PFSK-1 (cell line): ENCODE results near the gene FBXW11.

Source experiments
- FOXP2 ChIP-seq: optimal IDR thresholded peaks from 2 replicates; pipeline ENCODE3; 2011; ENCODE audit warnings: borderline replicate concordance, control low read depth, inconsistent platforms; ENCODE audit not compliant: insufficient read depth; ENCODE audit errors: extremely low read length, extremely low read depth
- POLR2AphosphoS5 ChIP-seq: IDR thresholded peaks from 2 replicates; pipeline ENCODE4 v1.6.1; 2012; ENCODE audit warnings: low read depth, mild to moderate bottlenecking, control low read depth, low read length, moderate library complexity
- SIN3A ChIP-seq: IDR thresholded peaks from 2 replicates; pipeline ENCODE4 v1.6.1; 2012; ENCODE audit warnings: mild to moderate bottlenecking, low read length, moderate library complexity, borderline replicate concordance; ENCODE audit not compliant: insufficient read depth
- TAF1 ChIP-seq: IDR thresholded peaks from 2 replicates; pipeline ENCODE4 v1.6.1; 2012; ENCODE audit warnings: low read length, control low read depth, borderline replicate concordance; ENCODE audit not compliant: insufficient read depth
- TF ChIP-seq, protein P1 (sequence below), 2 experiments: IDR thresholded peaks; 2 replicates each; pipeline versions ENCODE4 v1.6.1 to v1.8.0; 2011 to 2012; ENCODE audit warnings: low read depth in 2 of 2, low read length in 2 of 2, control low read depth in 1 of 2, inconsistent platforms in 1 of 2, mild to moderate bottlenecking in 1 of 2, moderate library complexity in 1 of 2; ENCODE audit not compliant: insufficient read depth in 1 of 2

GRCh38 chr5:171840711-171841522 is 165.5 kb downstream of the FBXW11 start:
- TF ChIP-seq POLR2AphosphoS5: no peak
- TF ChIP-seq, protein P1, sequence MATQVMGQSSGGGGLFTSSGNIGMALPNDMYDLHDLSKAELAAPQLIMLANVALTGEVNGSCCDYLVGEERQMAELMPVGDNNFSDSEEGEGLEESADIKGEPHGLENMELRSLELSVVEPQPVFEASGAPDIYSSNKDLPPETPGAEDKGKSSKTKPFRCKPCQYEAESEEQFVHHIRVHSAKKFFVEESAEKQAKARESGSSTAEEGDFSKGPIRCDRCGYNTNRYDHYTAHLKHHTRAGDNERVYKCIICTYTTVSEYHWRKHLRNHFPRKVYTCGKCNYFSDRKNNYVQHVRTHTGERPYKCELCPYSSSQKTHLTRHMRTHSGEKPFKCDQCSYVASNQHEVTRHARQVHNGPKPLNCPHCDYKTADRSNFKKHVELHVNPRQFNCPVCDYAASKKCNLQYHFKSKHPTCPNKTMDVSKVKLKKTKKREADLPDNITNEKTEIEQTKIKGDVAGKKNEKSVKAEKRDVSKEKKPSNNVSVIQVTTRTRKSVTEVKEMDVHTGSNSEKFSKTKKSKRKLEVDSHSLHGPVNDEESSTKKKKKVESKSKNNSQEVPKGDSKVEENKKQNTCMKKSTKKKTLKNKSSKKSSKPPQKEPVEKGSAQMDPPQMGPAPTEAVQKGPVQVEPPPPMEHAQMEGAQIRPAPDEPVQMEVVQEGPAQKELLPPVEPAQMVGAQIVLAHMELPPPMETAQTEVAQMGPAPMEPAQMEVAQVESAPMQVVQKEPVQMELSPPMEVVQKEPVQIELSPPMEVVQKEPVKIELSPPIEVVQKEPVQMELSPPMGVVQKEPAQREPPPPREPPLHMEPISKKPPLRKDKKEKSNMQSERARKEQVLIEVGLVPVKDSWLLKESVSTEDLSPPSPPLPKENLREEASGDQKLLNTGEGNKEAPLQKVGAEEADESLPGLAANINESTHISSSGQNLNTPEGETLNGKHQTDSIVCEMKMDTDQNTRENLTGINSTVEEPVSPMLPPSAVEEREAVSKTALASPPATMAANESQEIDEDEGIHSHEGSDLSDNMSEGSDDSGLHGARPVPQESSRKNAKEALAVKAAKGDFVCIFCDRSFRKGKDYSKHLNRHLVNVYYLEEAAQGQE (IDR thresholded peaks at IDR 0.05; ENCODE audit: insufficient read depth in 1 of 2, low read depth in 2 of 2, low read length in 2 of 2): no peak
- TF ChIP-seq SIN3A: no peak
- TF ChIP-seq TAF1: no peak
- TF ChIP-seq FOXP2: no peak
